HG03354 (cell line): Measurements from ENCODE around the gene ADGRE2.
A peak's percentile ranks its signal among the peaks of the same experiment; 100 is the strongest.

Experiments used
- ATAC-seq: cut with Tn5 transposase; IDR thresholded peaks from one replicate; pipeline ENCODE4 v1.9.1; 2021; ENCODE audit warnings: mild to moderate bottlenecking; ENCODE audit not compliant: unreplicated experiment, poor library complexity, severe bottlenecking

Gene ADGRE2

GRCh38 chr19:14758816-14759215 is 19.5 kb downstream of the ADGRE2 start:
- no peak for ATAC-seq

GRCh38 chr19:14748601-14749000 is 29.8 kb downstream of the ADGRE2 start:
- ATAC-seq = no peak

GRCh38 chr19:14746886-14747285 is 31.5 kb downstream of the ADGRE2 start:
- ATAC-seq = no peak

GRCh38 chr19:14735915-14736314 is 42.4 kb downstream of the ADGRE2 start:
- no peak for ATAC-seq

GRCh38 chr19:14733574-14733973 is 44.8 kb downstream of the ADGRE2 start:
- no peak for ATAC-seq

- ATAC-seq = no peak
Measured at GRCh38 chr19:14732510-14732909, 45.9 kb downstream of the ADGRE2 start.

- ATAC-seq = no peak
Measured at GRCh38 chr19:14731200-14731599, 47.2 kb downstream of the ADGRE2 start.

- ATAC-seq = no peak
Measured at GRCh38 chr19:14728595-14728994, 49.8 kb downstream of the ADGRE2 start.

GRCh38 chr19:14722127-14722526 is 56.2 kb downstream of the ADGRE2 start:
- no peak for ATAC-seq

GRCh38 chr19:14719162-14719561 is 59.2 kb downstream of the ADGRE2 start:
- no peak for ATAC-seq

- ATAC-seq = no peak
Measured at GRCh38 chr19:14718522-14719116, 59.7 kb downstream of the ADGRE2 start.

- no peak for ATAC-seq
Measured at GRCh38 chr19:14715841-14716240, 62.5 kb downstream of the ADGRE2 start.

GRCh38 chr19:14704450-14704849 is 73.9 kb downstream of the ADGRE2 start:
- no peak for ATAC-seq

GRCh38 chr19:14703833-14704232 is 74.5 kb downstream of the ADGRE2 start:
- ATAC-seq = no peak

- ATAC-seq = no peak
Measured at GRCh38 chr19:14700711-14701375, 77.5 kb downstream of the ADGRE2 start.

GRCh38 chr19:14699641-14700040 is 78.7 kb downstream of the ADGRE2 start:
- no peak for ATAC-seq

- ATAC-seq = no peak
Measured at GRCh38 chr19:14695471-14695870, 82.9 kb downstream of the ADGRE2 start.

GRCh38 chr19:14694641-14695266 is 83.6 kb downstream of the ADGRE2 start:
- no peak for ATAC-seq

GRCh38 chr19:14689598-14690503 is 88.5 kb downstream of the ADGRE2 start, which contains the start of gene ZNF333:
TSS of gene ZNF333 (plus strand) at chr19:14690048. CDS start at chr19:14693492, 3,444 bp downstream.
- peak; percentile 89 for ATAC-seq

GRCh38 chr19:14686411-14686810 is 91.9 kb downstream of the ADGRE2 start:
- ATAC-seq = no peak
